Measurements from ENCODE around the gene RPS6KA1.

RPS6KA1 gene

DNA sequence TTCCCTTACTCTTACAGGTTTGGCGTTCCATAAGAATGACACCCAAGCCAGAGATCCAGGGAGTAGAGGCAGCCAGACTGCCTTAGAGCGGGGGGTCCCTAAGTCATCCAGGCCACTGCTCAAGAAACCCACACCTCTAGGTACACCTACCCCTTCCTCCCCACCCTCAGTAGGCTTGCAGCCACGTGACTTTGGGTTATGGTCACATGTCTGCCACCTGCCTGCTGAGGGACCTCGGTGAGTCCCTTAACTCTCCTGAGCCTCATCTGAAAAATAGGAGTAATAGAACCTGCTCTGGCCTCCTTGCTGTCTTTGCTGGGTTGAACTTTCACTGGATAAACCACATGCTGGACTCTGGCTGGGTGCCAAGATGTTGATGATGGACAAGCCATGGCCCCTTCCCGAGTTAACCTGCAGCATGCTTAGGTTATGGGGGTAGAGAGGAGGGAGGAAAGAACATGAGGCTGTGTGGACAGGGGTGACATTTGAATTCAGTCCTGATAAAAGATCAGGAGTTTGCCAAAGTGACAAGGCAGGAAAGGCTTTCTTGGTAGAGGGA, 4.5 kb downstream of the RPS6KA1 start:
- DNase-seq (ENCODE audit: low read depth), result no peak

DNA sequence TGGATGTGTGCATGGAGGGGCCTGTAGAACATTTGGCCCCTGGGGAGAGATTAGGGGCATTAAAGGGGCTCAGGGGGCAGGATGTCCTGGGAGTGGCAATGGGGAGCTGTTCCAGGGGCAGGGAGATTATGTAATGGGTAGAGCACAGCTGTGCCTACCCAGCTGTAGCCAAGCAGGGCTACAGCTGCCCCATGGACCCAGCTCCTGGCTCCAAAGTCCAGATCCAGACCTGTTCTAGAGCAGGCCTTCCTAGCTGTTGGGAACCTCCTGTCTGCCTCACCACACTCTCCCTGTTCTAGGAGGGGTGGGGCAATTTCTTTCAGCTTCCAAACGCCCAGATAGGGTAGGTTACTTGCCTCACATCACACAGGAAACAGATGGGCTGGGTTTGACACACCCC, 5.6 kb downstream of the RPS6KA1 start:
- no peak for DNase-seq (ENCODE audit: low read depth)

DNA sequence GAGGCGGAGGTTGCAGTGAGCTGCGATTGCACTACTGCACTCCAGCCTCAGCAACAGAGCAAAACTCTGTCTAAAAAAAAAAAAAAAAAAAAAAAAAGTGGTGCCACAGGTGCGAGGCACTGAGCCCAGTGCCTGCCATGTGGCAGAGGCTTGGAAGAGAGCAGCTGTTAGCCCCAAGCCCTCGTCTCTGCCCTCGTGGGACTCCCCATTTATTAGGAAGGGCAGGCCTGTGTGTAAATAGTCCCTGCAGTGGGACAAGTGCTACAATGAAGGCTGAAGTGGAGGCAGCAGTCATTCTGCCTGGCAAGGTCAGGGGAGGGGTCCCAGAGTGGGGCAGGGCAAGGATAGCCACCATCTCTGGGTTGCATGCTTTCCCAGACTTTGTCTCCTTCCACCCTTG, 6.5 kb downstream of the RPS6KA1 start:
- no peak for DNase-seq (ENCODE audit: low read depth)

DNA sequence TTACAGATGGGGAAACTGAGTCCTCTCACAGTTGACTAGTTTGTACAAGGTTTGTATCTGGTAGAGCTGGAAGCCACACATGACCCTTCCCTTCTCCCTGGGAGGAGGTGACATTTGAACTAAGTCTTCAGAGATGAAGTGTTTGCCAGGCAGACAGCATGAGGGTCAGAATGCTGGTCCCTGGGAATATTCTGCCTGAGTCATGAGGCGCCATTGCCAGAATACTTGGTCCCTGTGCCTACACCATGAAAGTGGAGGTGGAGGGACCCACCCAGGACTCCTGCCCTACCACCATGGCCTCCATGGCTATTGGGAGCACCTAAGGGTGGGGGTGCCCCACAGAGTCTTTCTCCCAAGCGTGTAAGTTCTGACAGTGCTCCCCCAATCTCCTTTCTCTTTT, 7.0 kb downstream of the RPS6KA1 start:
- no peak for DNase-seq (ENCODE audit: low read depth)

DNA sequence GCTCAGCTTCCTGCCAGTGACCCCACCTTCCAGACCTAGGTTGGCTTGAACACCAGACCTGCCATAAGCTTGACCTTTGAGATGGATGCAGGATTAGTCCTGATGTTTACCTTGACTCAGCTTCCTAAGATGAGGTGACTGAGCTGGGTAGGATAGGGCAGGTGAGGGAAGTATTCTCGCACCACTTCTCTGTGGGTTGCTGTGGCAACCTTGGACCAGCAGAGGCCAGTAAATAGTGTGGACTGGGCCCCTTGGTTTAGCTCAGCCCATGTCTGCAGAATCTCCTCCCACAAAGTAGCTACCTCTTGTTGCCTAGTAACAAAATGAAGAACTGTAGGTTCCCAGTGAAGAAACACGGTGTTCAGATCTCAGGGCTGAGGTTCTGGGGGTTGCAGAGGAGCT, 8.4 kb downstream of the RPS6KA1 start:
- peak; percentile 41 for DNase-seq (ENCODE audit: low read depth)

DNA sequence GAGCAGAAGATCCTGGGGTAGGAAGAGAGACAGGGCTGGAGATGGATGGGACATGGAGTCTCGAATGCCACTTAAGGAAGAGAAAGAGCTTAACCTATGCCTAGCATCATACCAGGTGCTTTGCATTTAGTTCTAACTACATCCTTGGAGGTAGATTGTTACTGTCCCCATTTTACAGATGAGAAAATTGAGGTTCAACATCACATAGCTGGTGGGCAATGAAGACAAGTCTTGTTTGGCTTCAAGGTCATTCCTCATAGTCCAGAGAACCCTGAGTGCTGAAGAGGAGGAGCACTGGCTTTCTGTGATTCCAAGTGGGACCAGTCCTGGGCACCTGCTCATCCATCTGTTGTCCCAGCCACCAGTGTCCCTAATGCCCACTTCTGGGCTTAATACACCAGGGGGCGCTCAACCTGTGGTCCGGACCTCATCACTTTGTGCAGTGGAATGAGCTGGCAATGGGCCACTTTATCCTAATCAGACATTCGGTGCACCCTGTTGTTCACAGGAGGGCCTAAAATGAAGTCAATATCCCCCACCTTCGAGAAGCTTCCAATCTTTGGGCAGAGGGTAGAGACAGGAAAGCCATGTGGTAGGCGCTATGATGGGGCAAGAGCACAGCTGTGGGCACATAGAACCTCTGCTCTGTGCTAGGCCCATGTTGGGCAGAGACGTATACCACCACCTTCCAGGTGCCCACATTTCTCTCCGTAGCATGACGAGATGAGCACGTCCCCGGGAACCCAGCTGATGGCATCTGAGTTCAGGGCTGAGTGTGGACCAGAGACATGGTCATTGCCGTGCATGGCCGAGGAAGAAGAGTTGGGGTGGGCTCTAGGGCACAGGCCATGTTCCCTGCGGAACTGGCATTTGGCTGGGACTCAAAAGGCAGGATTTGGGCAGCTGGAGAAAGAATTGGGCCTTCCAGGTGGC, 9.2 kb downstream of the RPS6KA1 start:
- DNase-seq (ENCODE audit: low read depth), result peak; percentile 59

DNA sequence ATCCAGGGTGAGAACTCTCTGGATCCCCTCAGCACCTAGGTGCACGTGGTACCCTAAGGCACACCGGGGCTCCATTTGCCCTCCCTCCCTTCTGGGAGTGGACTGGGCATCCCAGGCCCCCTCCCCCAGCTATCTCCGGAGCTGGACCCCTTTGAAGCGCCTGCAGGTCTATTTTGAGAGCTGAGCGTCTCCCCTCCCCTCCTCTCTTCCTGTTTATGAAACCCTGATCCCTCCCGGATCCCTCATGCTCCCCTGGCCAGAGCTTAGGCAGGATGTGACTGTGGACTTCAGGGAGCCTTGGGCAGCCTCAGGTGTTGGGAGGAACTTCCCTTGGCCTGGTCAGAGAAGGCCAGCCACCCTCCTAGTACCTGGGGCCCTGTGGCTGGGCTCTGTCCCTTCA, 10.2 kb downstream of the RPS6KA1 start:
- DNase-seq (ENCODE audit: low read depth), result peak; percentile 21

DNA sequence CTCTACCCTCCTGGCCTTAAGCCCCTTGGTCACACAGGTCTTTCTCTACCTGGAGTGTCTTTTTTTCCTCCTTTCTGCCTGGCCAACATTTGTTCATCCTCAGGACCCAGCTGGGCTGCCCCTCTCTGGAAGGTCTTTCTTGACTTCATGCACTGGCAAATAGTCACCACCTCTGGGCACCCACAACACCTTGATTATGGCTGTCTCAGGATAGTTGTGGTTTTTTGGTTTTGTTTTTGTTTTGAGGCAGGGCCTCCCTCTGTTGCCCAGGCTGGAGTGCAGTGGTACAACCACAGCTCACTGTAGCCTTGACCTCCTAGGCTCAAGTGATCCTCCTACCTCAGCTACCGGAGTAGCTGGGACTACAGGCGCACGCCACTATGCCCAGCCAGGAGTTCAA, 10.8 kb downstream of the RPS6KA1 start:
- DNase-seq (ENCODE audit: low read depth), result no peak

DNA sequence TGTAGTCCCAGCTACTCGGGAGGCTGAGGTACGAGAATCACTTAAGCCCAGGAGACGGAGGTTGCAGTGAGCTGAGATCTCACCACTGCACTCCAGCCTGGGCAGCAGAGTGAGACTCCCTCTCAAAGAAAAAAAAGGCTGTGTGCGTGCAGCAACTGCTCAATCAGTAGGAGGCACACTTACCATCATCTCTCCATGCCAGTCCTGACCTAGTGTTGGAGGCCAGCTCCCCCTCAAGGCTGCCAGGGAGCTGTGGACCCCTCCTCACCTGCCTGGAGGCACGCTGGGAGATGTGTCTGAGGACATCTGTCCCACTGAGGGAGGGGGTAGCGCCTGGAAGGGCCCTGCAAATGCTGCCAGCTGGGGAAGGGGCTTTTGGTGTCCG, 11.9 kb downstream of the RPS6KA1 start:
- DNase-seq (ENCODE audit: low read depth), result no peak

DNA sequence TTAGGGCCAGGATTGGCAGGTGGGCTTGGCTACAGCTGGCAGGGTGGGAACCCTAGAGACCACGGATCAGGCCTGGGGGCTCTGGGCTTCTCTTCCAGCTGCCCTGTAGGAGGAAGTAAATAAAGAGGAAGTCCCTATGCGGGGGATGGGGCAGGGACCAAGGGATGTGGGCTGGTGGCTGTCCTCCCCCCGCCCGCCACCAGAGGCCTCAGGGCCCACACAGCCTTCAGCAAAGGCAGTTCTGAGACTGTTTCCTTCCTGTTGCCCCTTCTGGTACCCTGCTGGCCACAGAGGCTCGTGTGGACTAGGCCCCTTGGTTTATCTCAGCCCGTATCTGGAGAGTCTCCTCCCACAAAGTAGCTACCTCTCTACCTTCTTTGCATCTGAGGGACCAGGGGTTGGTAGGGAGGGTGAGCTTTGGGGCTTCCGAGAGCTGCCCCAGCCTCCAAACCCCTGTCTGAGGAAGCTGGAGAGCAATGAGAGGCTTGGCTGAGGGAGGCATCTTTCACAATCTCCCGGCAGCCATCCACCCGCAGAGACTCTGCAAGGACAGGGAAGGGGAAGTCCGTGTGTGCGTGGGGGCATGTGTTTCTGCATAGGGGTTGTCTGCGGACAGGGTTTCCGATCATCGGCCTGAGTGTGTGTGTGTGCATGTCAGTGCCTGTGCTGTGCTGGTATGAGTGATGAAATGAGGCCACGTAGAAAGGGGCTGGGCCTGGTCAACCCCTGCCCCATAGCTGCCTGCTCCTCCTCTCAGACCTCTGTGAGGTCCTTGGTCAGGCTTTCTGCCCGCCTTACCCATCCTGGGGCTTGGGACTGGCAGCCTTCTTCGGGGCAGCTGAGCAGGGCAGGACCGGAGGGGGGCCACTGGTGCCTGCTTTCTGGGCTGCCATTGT, 12.5 kb downstream of the RPS6KA1 start:
- DNase-seq (ENCODE audit: low read depth), result peak; percentile 41

DNA sequence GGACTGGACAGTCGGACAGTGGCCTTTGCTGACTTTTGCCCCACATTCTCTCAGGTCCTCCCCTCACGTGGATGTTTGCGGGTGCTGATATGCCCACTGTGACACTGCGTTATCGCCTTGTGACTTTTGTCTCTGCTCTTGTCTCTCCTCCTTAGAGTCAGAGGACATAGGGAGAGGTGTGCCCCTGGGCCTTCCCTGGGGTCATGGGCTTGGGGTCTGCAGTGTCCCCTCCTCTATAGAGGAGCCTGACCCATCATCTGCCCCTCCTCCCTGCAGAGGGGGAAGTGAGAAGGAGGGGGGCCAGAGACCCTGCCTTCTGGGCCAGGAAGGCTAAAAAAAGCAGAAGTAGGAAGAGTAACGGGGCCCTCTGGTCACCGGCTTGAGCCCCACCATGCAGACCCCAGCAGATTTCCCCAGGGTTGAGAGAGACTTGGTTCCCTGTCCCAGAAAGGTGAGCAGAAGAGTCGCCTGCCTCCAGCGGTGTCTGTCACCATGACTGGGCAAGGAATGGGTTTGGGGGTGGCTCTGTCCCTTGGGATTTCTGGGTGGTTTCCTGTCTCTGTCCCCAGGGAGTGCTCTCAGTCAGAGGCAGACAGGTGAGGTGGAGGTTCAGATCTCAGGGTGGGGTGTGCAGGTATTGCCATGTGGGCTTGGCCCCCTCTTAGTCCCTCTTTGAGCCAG, 13.3 kb downstream of the RPS6KA1 start:
- DNase-seq (ENCODE audit: low read depth), result no peak

DNA sequence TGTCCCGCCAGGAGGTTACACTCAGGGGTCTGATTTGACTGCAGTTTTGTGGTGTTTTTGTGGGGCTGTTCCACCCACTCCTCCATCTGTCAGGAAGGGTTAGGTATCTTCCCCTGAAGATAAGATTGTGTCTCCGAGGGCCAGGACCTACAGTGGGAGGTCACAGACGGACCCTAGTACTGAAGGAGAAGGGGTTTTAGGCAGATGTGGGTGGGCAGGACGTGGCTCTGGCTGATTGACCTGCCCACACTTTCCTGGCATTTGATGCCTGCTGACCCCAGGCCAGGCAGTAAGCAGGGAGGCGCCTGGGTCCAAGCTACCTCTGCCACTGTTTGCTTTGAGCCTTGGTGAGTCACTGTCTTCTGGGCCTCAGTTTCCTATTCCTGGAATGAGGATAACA, 13.9 kb downstream of the RPS6KA1 start:
- DNase-seq (ENCODE audit: low read depth), result no peak

DNA sequence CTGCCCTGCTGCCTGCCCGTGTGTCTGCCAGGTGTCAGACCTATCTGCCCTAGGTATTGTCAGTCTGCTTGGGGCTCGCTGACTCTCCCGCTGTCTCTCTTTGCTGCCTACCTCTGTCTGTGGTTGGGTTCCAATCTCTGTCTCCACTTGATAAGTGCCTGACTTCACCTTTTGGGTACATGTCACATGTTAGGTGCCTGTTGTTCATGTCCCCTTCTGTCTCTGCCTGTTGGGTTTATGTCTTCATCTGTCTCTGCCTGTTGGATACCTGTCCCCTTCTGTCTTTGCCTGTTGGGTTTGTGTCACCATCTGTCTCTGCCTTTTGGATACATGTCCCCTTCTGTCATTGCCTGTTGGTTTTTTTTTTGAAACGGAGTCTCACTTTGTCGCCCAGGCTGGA, 14.6 kb downstream of the RPS6KA1 start:
- no peak for DNase-seq (ENCODE audit: low read depth)

DNA sequence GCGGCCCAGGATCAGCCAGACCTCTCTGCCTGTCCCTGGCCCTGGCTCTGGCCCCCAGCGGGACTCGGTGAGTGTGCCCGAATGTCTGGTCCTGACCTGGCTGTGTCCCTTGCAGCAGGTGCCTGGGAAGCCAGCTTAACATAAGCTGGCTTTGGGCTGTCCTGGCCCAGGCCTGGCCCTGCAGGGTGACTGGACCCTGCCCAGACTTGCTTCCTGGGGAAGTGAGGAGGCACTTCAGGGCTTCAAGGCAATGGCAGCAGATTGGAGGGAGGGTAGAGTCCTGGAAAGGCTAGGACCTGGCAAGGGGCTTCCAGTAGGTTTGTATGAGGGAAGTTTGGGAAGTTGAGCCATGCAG, 16.4 kb downstream of the RPS6KA1 start:
- no peak for DNase-seq (ENCODE audit: low read depth)

DNA sequence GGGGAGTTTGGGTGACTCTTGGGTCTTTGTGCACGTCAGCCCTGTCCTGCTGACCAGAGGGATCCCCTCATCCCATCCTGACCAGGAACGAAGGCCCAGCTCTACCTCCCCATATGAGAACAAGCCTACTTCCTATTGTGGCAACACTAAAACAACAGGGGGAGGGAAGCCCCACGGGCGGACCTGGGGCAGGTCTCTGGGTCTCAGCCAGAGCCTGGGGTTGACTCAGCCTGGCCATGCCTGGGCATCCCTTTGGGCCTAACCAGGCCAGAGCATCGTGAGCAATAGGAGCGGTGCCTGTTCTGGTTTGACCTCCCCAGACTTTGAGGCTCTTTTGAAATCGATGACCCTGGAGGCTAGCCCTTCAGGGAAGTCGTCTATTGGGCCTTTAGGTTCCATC, 16.8 kb downstream of the RPS6KA1 start:
- DNase-seq (ENCODE audit: low read depth), result no peak

DNA sequence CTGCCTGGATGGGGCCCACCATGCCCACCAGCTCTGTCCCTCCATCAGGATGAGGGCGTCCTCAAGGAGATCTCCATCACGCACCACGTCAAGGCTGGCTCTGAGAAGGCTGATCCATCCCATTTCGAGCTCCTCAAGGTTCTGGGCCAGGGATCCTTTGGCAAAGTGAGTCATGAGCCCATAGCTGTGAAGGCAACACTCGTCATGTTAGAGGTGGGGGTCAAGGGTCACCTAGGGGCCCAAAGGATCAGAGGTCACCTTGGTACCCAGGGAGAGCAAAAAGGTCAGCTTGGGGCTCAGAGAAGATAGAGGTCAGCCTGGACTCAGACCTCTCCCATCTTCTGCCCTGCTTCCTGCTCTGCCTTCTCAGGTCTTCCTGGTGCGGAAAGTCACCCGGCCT, 17.3 kb downstream of the RPS6KA1 start:
- DNase-seq (ENCODE audit: low read depth), result no peak

DNA sequence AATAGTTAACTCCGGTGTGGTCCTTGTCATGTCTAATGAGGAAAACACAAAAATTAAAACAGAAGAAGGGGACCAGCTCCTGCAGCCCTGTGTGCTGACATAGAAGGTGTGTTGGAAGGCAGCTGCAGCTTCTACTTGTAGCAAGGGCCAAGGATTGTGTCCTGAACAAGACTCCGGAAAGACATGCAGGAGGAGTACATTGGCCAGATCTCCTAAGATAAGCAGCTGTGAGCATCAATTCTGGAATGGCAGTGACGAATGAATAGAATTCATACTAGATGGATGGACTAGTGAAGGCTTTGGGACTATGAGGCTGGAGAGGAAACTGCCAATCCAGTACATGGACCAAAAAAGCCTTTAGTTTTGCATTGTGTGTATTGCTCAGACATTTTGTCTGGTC, 19.3 kb downstream of the RPS6KA1 start:
- no peak for DNase-seq (ENCODE audit: low read depth)

DNA sequence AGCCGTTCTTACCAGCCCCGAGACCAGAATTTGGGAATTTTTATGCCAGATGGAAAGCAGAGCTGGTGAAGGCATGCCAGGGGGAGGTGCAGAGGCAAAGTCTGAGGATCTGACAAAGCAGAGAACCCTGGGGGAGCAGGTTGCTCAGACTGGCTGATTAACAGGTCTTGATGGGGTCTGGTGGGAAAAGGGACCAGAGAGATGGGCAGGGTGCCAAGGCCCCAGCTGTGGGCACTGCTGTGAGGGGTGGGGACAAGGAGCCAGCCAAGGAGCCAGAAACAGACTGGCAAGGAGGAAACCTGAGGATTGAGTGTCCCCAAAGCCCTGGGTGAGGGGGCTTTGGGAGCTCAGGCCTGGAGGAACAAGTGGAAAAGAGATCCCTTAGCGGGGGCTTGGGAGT, 21.4 kb downstream of the RPS6KA1 start:
- no peak for DNase-seq (ENCODE audit: low read depth)

DNA sequence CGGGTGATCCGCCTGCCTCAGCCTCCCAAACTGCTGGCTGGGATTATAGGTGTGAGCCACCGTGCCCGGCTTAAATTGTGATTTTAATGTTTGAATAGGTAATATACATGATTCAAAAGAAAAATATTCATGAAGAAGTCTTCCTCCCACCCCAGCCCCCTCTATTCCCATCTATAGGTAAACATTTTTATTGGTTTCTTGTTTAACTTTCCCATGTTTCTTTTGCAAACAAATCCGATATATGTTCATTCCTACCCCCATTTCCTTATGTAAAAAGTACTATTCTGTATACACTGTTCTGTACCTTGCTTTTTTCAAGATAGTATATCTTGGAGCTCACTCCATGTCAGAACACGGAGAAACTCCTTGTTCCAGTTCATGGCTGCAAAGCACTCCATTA, 23.2 kb downstream of the RPS6KA1 start:
- DNase-seq (ENCODE audit: low read depth), result no peak

DNA sequence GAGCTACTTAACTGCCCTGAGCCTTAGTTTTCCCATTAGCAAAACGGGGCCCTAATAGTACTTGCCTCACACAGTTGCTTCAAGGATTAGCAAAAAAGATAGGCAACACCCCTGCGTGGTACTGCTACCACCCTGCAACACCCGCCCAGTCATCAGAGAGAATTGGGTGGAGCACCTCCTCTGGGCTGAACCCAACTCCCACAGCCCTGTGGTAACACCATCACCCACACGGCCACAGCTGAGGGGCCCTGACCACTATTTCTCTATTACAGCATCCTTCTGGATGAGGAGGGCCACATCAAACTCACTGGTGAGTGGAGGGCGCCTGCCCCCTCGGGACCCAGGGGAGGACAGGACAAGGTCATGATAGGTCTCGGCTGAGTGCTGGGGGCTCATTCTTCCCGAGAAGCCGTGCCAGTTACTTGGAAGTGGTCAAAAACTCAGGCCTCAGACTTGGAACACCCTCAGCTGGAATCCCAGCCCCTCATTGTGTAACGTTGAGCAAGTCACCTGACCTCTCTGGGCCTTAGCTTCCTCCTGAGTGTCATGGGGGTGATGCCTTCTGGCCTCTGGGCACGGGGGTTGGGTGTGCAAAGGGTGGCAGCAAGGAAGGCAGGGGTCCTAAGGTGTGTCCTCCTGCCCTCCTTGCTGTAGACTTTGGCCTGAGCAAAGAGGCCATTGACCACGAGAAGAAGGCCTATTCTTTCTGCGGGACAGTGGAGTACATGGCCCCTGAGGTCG, 24.6 kb downstream of the RPS6KA1 start:
- no peak for DNase-seq (ENCODE audit: low read depth)

DNA sequence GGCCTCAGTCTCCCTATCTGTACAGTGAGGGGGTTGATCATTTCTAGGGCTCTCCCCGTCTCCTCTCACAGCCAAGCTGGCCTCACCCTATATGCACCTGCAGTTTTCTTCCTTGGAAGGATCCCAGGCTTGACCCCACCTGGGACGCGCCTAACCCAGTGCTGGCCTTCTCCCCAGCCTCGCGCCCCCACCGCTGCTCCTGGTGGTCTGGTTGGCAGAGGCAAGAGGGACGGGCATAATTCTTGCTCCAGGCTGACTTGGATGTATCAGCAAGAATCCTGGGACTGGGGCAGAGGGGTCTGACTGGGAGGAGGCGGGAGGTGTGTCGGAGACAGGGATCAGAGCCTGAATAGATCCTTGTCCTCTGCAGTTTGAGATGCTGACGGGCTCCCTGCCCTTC, 25.2 kb downstream of the RPS6KA1 start:
- DNase-seq (ENCODE audit: low read depth), result no peak

DNA sequence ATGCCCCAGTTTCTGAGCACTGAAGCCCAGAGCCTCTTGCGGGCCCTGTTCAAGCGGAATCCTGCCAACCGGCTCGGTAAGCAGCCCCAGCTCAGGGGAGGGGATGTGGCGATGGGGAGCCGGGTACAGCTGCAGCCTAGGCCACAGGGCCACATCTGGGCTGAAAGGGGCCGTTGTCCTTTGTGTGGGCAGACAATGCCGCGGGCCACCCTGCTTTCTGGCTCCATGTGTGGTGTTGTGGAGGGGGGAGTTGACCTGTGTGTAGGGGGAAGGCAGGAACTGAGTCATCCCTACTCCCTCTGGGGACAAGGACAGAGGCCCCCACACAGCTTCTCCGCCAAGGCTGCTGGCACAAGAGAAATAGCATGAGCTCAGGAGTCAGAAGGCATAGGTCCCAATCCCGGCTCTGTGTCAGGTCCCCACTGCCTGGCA, 26.0 kb downstream of the RPS6KA1 start:
- DNase-seq (ENCODE audit: low read depth), result no peak

Measured in EH (cell line).